Measurements from ENCODE around the gene RASSF4.

Gene RASSF4

DNA sequence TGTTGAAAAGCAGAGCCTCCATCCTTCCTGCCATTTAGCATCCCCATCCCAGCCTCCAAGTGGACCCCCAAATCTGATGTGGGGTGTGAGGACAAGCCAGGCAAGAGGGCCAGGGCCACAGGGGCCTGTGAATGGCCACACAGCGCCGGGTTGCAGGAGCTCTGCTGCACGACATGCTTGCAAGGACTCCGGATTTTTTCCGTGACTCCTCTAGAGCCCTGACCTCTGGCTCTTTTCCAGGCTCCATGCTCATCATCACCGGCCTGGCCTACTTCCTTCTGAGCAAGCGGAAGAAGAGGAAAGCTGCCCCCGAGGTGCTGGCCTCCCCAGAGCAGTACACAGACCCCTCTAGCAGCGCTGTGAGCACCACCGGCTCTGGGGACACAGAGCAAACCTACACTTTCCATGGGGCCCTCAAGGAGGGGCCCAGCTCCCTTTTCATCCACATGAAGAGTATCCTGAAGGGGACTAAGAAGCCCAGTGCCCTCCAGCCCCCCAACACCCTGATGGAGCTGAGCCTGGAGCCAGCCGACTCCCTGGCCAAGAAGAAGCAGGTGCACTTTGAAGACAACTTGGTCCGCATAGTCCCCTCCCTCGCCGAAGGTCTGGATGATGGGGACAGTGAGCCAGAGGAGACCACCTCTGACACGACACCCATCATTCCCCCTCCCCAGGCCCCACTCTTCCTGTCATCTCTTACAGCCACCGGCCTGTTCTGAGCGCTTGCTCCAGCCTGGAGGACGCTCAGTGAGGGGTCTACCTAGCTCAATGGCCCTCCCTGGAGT lies 25.0 kb upstream of the RASSF4 start:
- Histone ChIP-seq H3K9me3 (ENCODE audit: control insufficient read depth in 2 of 2, low read length in 2 of 2) (no peaks in the 10 kb centered on the region), H3K4me3 (ENCODE audit: low read length in 2 of 2) (no peak overlapping the region), H3K4me1 (ENCODE audit: control insufficient read depth in 2 of 2, insufficient read depth in 2 of 2, low read length in 2 of 2) (peaks cover 0 to 2% of the 10 kb centered on the region in 2 donors), H3K27ac (ENCODE audit: low read depth in 2 of 2, low read length in 2 of 2) (peak overlapping the region in 1 of 2 donors; percentile 11), H3K27me3 (ENCODE audit: control insufficient read depth in 2 of 2, insufficient read depth in 2 of 2, low read length in 2 of 2) (no peaks in the 10 kb centered on the region), H3K9ac (ENCODE audit: low read depth in 1 of 2, low read length in 2 of 2) (no peak overlapping the region), H3K36me3 (ENCODE audit: control insufficient read depth in 2 of 2, insufficient read depth in 2 of 2, low read length in 2 of 2) (no peaks in the 10 kb centered on the region)

DNA sequence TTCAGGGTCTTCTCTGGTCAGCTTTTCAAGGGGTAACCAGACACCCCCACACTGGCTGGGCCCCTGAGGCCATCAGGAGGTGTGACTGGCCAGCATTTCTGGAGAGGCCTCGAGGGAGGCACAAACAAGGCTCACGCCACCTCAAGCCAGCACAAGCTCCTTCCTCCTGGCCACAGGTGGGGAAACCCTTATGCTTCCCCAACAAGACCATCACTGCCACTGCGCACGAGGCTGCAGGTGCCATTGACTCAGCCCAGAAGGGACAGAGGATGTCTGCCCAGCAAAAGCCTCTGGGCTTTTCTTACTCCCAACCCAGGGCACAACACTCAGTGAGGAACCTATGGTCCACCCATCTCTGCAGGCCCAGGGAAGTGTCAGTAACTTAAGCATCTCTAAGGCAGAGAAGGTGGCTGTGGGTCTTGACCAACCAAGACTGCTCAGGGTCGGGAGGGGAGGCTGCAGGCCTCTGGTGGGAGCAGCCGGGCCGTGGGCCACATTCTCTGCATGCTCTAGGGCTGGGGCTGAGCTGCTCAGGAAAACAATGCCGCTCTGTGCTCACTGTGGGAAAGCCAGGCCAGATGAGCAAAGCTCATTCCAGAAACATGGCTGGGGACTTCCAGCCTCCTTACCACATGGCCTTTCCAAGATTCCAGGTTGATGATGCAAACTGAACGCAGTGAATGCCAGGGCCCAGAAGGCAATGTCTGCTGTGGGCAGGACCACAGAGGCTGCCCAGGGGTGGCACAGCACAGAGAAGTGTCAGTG lies 24.2 kb upstream of the RASSF4 start:
- Histone ChIP-seq H3K9ac (ENCODE audit: low read depth in 1 of 2, low read length in 2 of 2) (no peak overlapping the region), H3K36me3 (ENCODE audit: control insufficient read depth in 2 of 2, insufficient read depth in 2 of 2, low read length in 2 of 2) (no peaks in the 10 kb centered on the region), H3K4me1 (ENCODE audit: control insufficient read depth in 2 of 2, insufficient read depth in 2 of 2, low read length in 2 of 2) (peaks cover 0 to 2% of the 10 kb centered on the region in 2 donors), H3K27ac (ENCODE audit: low read depth in 2 of 2, low read length in 2 of 2) (peak overlapping the region in 1 of 2 donors; percentile 11), H3K27me3 (ENCODE audit: control insufficient read depth in 2 of 2, insufficient read depth in 2 of 2, low read length in 2 of 2) (no peaks in the 10 kb centered on the region), H3K9me3 (ENCODE audit: control insufficient read depth in 2 of 2, low read length in 2 of 2) (no peaks in the 10 kb centered on the region), H3K4me3 (ENCODE audit: low read length in 2 of 2) (no peak overlapping the region)

DNA sequence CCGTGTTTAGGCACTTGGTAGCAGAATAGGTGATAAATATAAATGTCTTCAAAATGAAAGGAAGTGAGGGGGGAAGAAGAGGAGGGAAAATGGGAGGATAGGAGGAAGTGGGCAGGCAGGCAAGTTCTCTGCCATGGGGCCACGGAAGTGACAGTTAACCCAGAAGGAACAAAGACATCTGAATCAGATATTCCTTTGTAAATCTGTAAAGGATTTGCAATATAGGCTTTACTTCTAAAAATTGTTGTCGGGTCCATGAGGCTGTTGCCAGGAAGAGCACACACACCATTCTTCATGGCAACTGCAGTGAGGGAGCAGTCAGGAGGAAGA lies 23.7 kb upstream of the RASSF4 start:
- H3K27me3 ChIP-seq (ENCODE audit: control insufficient read depth in 2 of 2, insufficient read depth in 2 of 2, low read length in 2 of 2): no peaks in the 10 kb centered on the region
- no peaks in the 10 kb centered on the region for H3K9me3 ChIP-seq (ENCODE audit: control insufficient read depth in 2 of 2, low read length in 2 of 2)
- no peak overlapping the region for H3K4me3 ChIP-seq (ENCODE audit: low read length in 2 of 2)
- no peaks in the 10 kb centered on the region for H3K36me3 ChIP-seq (ENCODE audit: control insufficient read depth in 2 of 2, insufficient read depth in 2 of 2, low read length in 2 of 2)
- peaks cover 0 to 2% of the 10 kb centered on the region in 2 donors for H3K4me1 ChIP-seq (ENCODE audit: control insufficient read depth in 2 of 2, insufficient read depth in 2 of 2, low read length in 2 of 2)
- H3K27ac ChIP-seq (ENCODE audit: low read depth in 2 of 2, low read length in 2 of 2): peak overlapping the region in 1 of 2 donors; percentile 5
- no peak overlapping the region for H3K9ac ChIP-seq (ENCODE audit: low read depth in 1 of 2, low read length in 2 of 2)

DNA sequence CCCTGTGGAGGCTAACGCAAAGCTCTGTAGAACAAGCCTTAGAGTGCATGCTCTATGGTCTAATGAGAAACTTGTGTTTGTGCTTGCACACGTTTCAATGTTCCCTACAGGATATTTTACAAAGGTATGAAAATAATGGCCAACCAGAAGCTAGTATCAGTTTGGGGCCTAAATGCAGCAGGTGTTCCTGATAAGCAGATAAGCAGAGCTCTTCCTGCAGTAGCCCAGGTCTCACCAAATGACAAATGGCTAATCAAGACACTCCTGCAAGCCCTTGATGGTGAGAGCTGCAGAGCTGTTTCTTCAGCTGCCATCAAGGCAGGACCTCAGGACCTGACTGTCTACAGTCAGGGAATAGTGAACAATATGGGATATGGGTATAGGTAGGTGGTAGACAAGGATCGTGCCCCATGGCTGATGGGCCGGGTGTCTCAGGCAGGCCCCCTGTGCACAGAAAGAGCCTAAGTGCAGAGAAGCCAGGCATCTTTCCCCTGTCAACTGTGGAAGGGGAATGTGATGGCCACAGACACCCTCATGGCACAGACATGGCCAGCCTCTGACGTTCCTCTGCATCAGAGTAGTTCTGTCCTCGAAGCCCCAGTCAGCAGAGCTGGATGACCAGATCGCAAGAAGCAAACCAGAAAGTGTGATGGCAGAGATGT lies 23.2 kb upstream of the RASSF4 start:
- peaks cover 0 to 2% of the 10 kb centered on the region in 2 donors for H3K4me1 ChIP-seq (ENCODE audit: control insufficient read depth in 2 of 2, insufficient read depth in 2 of 2, low read length in 2 of 2)
- no peaks in the 10 kb centered on the region for H3K36me3 ChIP-seq (ENCODE audit: control insufficient read depth in 2 of 2, insufficient read depth in 2 of 2, low read length in 2 of 2)
- no peak overlapping the region for H3K4me3 ChIP-seq (ENCODE audit: low read length in 2 of 2)
- H3K9me3 ChIP-seq (ENCODE audit: control insufficient read depth in 2 of 2, low read length in 2 of 2): no peaks in the 10 kb centered on the region
- peak overlapping the region in 1 of 2 donors; percentile 5 for H3K27ac ChIP-seq (ENCODE audit: low read depth in 2 of 2, low read length in 2 of 2)
- no peak overlapping the region for H3K9ac ChIP-seq (ENCODE audit: low read depth in 1 of 2, low read length in 2 of 2)
- H3K27me3 ChIP-seq (ENCODE audit: control insufficient read depth in 2 of 2, insufficient read depth in 2 of 2, low read length in 2 of 2): no peaks in the 10 kb centered on the region

DNA sequence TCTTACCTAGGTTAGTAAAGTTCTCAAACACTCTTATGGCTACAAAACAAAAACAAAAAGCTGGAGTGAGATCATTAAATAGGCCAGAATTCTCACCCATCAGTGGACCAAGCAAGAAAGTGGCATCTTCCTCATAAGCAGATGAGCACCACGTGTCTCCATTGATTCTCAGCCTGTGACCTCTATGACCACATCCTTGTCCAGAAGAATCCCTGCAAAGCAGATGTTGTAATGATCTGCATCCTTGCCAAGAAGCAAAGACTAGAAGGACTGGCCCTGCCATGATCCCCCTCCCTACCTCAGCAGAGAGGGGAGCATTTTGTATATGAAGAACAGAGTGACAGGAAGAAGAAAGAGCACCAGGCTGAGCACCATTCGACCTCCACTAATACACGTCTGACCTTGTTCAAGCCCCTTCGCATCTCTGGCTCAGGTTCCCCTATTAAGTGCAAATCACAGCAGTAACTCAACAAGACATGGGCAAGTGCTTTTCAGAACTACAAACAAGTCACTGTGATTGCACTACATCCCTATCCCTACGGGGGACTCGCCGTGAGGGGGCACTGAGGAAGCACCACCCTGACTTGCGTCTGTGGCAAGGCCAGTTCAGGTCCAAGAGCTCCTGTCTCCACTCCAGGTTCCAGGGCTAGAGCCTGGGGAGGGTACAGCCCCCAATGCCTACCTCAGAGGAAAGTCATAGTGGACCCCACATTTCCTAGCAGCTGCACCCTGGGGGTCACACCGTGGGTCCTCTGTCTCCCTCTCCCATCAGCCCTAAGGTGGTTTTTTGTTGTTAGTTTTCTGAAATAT lies 22.2 kb upstream of the RASSF4 start:
- no peaks in the 10 kb centered on the region for H3K9me3 ChIP-seq (ENCODE audit: control insufficient read depth in 2 of 2, low read length in 2 of 2)
- no peaks in the 10 kb centered on the region for H3K27me3 ChIP-seq (ENCODE audit: control insufficient read depth in 2 of 2, insufficient read depth in 2 of 2, low read length in 2 of 2)
- H3K4me3 ChIP-seq (ENCODE audit: low read length in 2 of 2): no peak overlapping the region
- H3K4me1 ChIP-seq (ENCODE audit: control insufficient read depth in 2 of 2, insufficient read depth in 2 of 2, low read length in 2 of 2): peaks cover 0 to 2% of the 10 kb centered on the region in 2 donors
- no peaks in the 10 kb centered on the region for H3K36me3 ChIP-seq (ENCODE audit: control insufficient read depth in 2 of 2, insufficient read depth in 2 of 2, low read length in 2 of 2)
- no peak overlapping the region for H3K27ac ChIP-seq (ENCODE audit: low read depth in 2 of 2, low read length in 2 of 2)
- H3K9ac ChIP-seq (ENCODE audit: low read depth in 1 of 2, low read length in 2 of 2): no peak overlapping the region

DNA sequence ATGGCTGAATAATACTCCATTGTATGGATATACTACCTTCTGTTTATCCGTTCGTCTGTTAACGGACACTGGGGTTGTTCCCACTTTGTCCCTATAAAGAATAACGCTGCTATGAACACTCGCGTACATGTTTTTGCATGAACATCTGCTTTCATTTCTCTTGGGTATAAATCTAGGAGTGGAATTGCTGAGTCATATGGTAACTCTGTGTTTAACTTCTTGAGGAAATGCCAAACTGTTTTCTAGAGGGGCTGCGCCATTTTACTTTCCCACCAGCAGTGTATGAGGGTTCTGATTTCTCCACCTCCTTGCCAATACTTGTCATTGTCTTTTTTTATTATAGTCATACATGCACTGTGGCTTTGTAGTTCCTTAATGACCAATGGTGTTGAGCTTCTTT lies 20.6 kb upstream of the RASSF4 start:
- no peak overlapping the region for H3K9ac ChIP-seq (ENCODE audit: low read depth in 1 of 2, low read length in 2 of 2)
- no peaks in the 10 kb centered on the region for H3K27me3 ChIP-seq (ENCODE audit: control insufficient read depth in 2 of 2, insufficient read depth in 2 of 2, low read length in 2 of 2)
- no peaks in the 10 kb centered on the region for H3K9me3 ChIP-seq (ENCODE audit: control insufficient read depth in 2 of 2, low read length in 2 of 2)
- no peaks in the 10 kb centered on the region for H3K4me1 ChIP-seq (ENCODE audit: control insufficient read depth in 2 of 2, insufficient read depth in 2 of 2, low read length in 2 of 2)
- H3K4me3 ChIP-seq (ENCODE audit: low read length in 2 of 2): no peak overlapping the region
- no peak overlapping the region for H3K27ac ChIP-seq (ENCODE audit: low read depth in 2 of 2, low read length in 2 of 2)
- H3K36me3 ChIP-seq (ENCODE audit: control insufficient read depth in 2 of 2, insufficient read depth in 2 of 2, low read length in 2 of 2): no peaks in the 10 kb centered on the region

DNA sequence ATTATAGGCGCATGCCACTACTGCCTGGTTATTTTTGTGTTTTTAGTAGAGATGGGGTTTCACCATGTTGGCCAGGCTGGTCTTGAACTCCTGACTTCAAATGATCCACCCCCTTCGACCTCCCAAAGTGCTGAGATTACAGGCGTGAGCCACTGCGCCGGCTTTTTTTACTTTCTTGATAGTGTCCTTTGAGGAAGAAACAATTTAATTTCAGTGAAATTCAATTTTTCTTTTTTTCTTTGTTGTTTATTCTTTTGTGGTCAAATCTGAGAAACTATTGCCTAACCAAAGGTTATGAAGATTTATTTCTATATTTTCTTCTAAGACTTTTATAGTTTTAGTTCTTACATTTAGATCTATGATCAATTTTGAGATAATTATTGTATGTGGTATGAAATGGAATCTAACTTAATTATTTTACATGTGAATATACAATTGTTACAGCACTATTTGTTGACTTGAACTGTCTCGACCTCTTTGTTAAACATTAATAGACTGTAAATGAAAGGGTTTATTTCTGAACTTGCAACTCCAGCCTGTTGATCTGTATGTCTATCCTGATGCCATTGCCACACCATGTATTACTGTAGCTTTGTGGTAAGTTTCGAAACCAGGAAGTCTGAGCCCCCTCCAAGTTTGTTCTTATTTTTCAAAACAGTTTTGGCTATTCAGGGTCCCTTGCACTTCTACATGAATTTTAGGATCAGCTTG lies 19.8 kb upstream of the RASSF4 start:
- H3K4me3 ChIP-seq (ENCODE audit: low read length in 2 of 2): no peak overlapping the region
- no peak overlapping the region for H3K27ac ChIP-seq (ENCODE audit: low read depth in 2 of 2, low read length in 2 of 2)
- no peaks in the 10 kb centered on the region for H3K27me3 ChIP-seq (ENCODE audit: control insufficient read depth in 2 of 2, insufficient read depth in 2 of 2, low read length in 2 of 2)

DNA sequence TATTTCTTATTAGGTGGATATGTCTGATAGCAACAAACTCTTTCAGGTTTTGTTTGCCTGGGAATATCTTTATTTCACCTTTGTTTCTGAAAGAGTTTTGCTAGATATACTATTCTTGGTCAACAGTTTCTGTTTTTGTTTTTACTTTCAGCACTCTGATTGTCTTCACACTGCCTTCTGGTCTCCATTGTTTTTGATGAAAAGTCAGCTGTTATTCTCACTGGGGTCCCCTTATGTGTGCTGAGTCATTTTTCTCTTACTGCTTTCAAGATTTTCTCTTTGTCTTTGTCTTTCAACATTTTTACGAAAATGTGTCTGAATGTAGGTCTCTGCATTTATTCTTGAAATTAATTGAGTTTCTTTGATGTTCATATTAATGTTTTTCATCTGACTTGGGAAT lies 15.2 kb upstream of the RASSF4 start:
- H3K9me3 ChIP-seq (ENCODE audit: control insufficient read depth in 2 of 2, low read length in 2 of 2): no peaks in the 10 kb centered on the region
- no peaks in the 10 kb centered on the region for H3K36me3 ChIP-seq (ENCODE audit: control insufficient read depth in 2 of 2, insufficient read depth in 2 of 2, low read length in 2 of 2)
- no peak overlapping the region for H3K27ac ChIP-seq (ENCODE audit: low read depth in 2 of 2, low read length in 2 of 2)
- H3K9ac ChIP-seq (ENCODE audit: low read depth in 1 of 2, low read length in 2 of 2): no peak overlapping the region
- H3K27me3 ChIP-seq (ENCODE audit: control insufficient read depth in 2 of 2, insufficient read depth in 2 of 2, low read length in 2 of 2): no peaks in the 10 kb centered on the region
- H3K4me3 ChIP-seq (ENCODE audit: low read length in 2 of 2): no peak overlapping the region
- peaks cover 0 to 2% of the 10 kb centered on the region in 2 donors for H3K4me1 ChIP-seq (ENCODE audit: control insufficient read depth in 2 of 2, insufficient read depth in 2 of 2, low read length in 2 of 2)

More for the DNA sequence above, 19.8 kb upstream of the RASSF4 start:
- H3K9me3 ChIP-seq (ENCODE audit: control insufficient read depth in 2 of 2, low read length in 2 of 2): no peaks in the 10 kb centered on the region
- H3K9ac ChIP-seq (ENCODE audit: low read depth in 1 of 2, low read length in 2 of 2): no peak overlapping the region
- no peaks in the 10 kb centered on the region for H3K4me1 ChIP-seq (ENCODE audit: control insufficient read depth in 2 of 2, insufficient read depth in 2 of 2, low read length in 2 of 2)
- no peaks in the 10 kb centered on the region for H3K36me3 ChIP-seq (ENCODE audit: control insufficient read depth in 2 of 2, insufficient read depth in 2 of 2, low read length in 2 of 2)

DNA sequence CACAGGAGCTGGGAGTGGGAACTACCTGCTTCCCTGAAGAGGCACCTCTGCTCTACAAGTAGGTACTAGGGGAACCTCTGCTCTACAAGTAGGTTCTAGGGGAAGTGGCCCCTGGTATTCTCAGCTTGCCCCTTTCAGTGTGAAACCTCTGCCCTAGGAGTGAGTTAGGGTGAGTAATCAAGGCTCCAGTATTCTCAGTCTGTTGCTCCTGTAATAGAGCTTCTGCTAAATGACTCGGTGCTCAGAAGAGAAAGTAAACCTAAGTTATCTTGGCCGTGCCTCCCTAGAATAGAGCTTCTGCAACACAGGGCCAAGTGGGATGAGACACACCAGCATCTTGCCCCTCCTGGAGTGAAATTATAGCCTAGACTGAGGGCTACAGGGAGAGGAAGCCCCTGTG lies 13.4 kb upstream of the RASSF4 start:
- no peak overlapping the region for H3K4me3 ChIP-seq (ENCODE audit: low read length in 2 of 2)
- H3K9me3 ChIP-seq (ENCODE audit: control insufficient read depth in 2 of 2, low read length in 2 of 2): no peaks in the 10 kb centered on the region
- peaks cover 3 to 9% of the 10 kb centered on the region in 2 donors for H3K4me1 ChIP-seq (ENCODE audit: control insufficient read depth in 2 of 2, insufficient read depth in 2 of 2, low read length in 2 of 2)
- H3K27me3 ChIP-seq (ENCODE audit: control insufficient read depth in 2 of 2, insufficient read depth in 2 of 2, low read length in 2 of 2): no peaks in the 10 kb centered on the region
- H3K36me3 ChIP-seq (ENCODE audit: control insufficient read depth in 2 of 2, insufficient read depth in 2 of 2, low read length in 2 of 2): no peaks in the 10 kb centered on the region
- no peak overlapping the region for H3K27ac ChIP-seq (ENCODE audit: low read depth in 2 of 2, low read length in 2 of 2)
- no peak overlapping the region for H3K9ac ChIP-seq (ENCODE audit: low read depth in 1 of 2, low read length in 2 of 2)
